Lower leg skin (tissue), 3 donors: ENCODE results near the gene AGAP3.

Experiments used
- CTCF ChIP-seq, 3 donors: fragments of 450-650 bp; IDR thresholded peaks; one replicate each; pipeline ENCODE4 v1.5.1; 2016; ENCODE audit warnings: antibody characterized with exemption in 3 of 3, mild to moderate bottlenecking in 3 of 3, moderate library complexity in 2 of 3
- POLR2A ChIP-seq, 2 donors: fragments of 450-650 bp; IDR thresholded peaks; one replicate each; pipeline ENCODE4 v1.6.1; 2016 to 2017; ENCODE audit warnings: antibody characterized with exemption in 2 of 2, mild to moderate bottlenecking in 1 of 2, moderate library complexity in 1 of 2

- no peak for TF ChIP-seq CTCF (IDR thresholded peaks at IDR 0.05)
- no peak for TF ChIP-seq POLR2A (IDR thresholded peaks at IDR 0.05)
These were observed 93.7 kb downstream of the AGAP3 start for GRCh38 chr7:151179946-151180345.
